DND-41 (cell line): Measurements from ENCODE around the gene COPG2.
"Not testable (repeated sequence)": the region's sequence is repeated elsewhere in the genome, so short reads cannot be mapped to it uniquely, and the experiment has no call there.

ENCODE experiments used
- ATAC-seq: fragments of 200-7000 bp; cut with Tn5 transposase; 3 replicates; pipeline ENCODE4 v1.9.1; 2021; ENCODE audit warnings: low read depth; ENCODE audit not compliant: insufficient read depth
- DNase-seq: peaks from one replicate; pipeline ENCODE4 v3.0.0-alpha.2; 2020
- H2AFZ ChIP-seq: 2 replicates; pipeline ENCODE4 v1.6.0; 2012; ENCODE audit warnings: low read depth, low read length
- H3K27ac ChIP-seq: 2 replicates; pipeline ENCODE4 v1.5.1; 2012; ENCODE audit warnings: low read length, inconsistent platforms
- H3K27me3 ChIP-seq: fragments of 200-600 bp; sonication (generic); 2 replicates; pipeline ENCODE4 v1.6.0; 2012; ENCODE audit warnings: low read length, mild to moderate bottlenecking, inconsistent platforms; ENCODE audit not compliant: insufficient read depth, poor library complexity
- H3K36me3 ChIP-seq: 2 replicates; pipeline ENCODE4 v1.5.1; 2012; ENCODE audit warnings: low read length, inconsistent platforms; ENCODE audit not compliant: insufficient read depth
- H3K4me1 ChIP-seq: 2 replicates; pipeline ENCODE4 v1.5.1; 2012; ENCODE audit warnings: mild to moderate bottlenecking, low read length; ENCODE audit not compliant: insufficient read depth
- H3K4me2 ChIP-seq: 2 replicates; pipeline ENCODE4 v1.6.0; 2012; ENCODE audit warnings: mild to moderate bottlenecking, moderate library complexity, low read length, inconsistent platforms; ENCODE audit not compliant: insufficient read depth
- H3K4me3 ChIP-seq, 2 experiments: fragments of 200-600 bp in 1 of 2; shearing (Covaris generic) in 1 of 2; 2 replicates each; pipeline ENCODE4 v1.5.1; 2012 to 2016; ENCODE audit warnings: inconsistent platforms in 2 of 2, low read length in 2 of 2, mild to moderate bottlenecking in 2 of 2, low read depth in 1 of 2, moderate library complexity in 1 of 2
- H3K79me2 ChIP-seq: 2 replicates; pipeline ENCODE4 v1.6.0; 2012; ENCODE audit warnings: low read length, inconsistent platforms; ENCODE audit not compliant: insufficient read depth
- H3K9ac ChIP-seq: 2 replicates; pipeline ENCODE4 v1.6.0; 2012; ENCODE audit warnings: low read depth, mild to moderate bottlenecking, inconsistent platforms, low read length, moderate library complexity
- H3K9me3 ChIP-seq: 2 replicates; pipeline ENCODE4 v1.5.1; 2012; ENCODE audit warnings: low read length, moderate library complexity, mild to moderate bottlenecking, inconsistent platforms; ENCODE audit not compliant: insufficient read depth, severe bottlenecking
- H4K20me1 ChIP-seq: 2 replicates; pipeline ENCODE4 v1.6.0; 2012; ENCODE audit warnings: low read length; ENCODE audit not compliant: insufficient read depth
- EZH2 ChIP-seq: IDR thresholded peaks from 3 replicates; pipeline ENCODE4 v1.6.1; 2012; ENCODE audit warnings: borderline replicate concordance, low read depth, mild to moderate bottlenecking, moderate library complexity, low read length, inconsistent platforms; ENCODE audit not compliant: severe bottlenecking
- TF ChIP-seq, protein P1 (sequence below): IDR thresholded peaks from 2 replicates; pipeline ENCODE4 v1.5.1; 2012; ENCODE audit warnings: borderline replicate concordance, low read length, moderate library complexity, mild to moderate bottlenecking; ENCODE audit not compliant: poor library complexity, severe bottlenecking; ENCODE audit errors: extremely low read depth

Gene COPG2

DNA sequence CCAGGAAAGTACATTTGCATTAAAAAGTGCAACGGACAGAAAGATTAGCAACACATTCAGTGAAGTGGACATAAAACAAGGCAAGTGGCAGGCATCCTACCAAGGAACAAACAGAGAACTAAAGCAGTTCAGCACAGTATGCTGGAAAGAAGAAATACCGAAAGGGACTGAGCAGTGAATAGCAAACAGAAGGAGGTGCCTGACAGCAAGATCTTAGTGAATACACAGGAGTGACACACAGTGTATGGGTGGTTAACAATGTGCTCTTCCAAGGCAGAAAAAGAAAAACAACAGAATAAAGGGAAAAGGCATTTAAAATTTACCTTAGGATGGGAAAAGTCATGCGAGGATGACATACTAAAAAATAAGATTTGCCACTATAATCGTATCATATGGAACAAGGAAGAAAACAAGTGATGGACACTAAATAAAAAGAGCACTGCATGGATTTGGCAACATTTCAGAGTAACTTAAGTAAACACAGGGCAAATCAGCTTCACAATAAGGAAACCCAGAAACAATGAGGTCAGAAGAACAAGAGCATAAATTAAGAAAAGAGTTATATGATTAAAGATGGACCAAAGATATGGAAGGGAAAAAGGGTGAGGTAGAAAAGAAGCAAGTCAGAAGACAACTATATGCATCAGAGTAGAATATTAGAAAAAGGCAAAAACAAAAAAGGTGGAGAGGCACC, 147.1 kb downstream of the COPG2 start:
- Histone ChIP-seq H3K27me3 (no peaks in the 10 kb centered on the region), H3K4me2 (no peak overlapping the region), H3K9me3 (no peaks in the 10 kb centered on the region), H3K79me2 (no peaks in the 10 kb centered on the region), H2AFZ (no peak overlapping the region), H3K9ac (no peak overlapping the region), H3K4me1 (no peaks in the 10 kb centered on the region), H3K36me3 (no peaks in the 10 kb centered on the region), H4K20me1 (no peaks in the 10 kb centered on the region), H3K4me3 (no peak overlapping the region), H3K27ac (no peak overlapping the region)
- ATAC-seq (no peak), DNase-seq (no peak)
- TF ChIP-seq EZH2: no peak
- TF ChIP-seq, protein P1, sequence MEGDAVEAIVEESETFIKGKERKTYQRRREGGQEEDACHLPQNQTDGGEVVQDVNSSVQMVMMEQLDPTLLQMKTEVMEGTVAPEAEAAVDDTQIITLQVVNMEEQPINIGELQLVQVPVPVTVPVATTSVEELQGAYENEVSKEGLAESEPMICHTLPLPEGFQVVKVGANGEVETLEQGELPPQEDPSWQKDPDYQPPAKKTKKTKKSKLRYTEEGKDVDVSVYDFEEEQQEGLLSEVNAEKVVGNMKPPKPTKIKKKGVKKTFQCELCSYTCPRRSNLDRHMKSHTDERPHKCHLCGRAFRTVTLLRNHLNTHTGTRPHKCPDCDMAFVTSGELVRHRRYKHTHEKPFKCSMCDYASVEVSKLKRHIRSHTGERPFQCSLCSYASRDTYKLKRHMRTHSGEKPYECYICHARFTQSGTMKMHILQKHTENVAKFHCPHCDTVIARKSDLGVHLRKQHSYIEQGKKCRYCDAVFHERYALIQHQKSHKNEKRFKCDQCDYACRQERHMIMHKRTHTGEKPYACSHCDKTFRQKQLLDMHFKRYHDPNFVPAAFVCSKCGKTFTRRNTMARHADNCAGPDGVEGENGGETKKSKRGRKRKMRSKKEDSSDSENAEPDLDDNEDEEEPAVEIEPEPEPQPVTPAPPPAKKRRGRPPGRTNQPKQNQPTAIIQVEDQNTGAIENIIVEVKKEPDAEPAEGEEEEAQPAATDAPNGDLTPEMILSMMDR: no peak

DNA sequence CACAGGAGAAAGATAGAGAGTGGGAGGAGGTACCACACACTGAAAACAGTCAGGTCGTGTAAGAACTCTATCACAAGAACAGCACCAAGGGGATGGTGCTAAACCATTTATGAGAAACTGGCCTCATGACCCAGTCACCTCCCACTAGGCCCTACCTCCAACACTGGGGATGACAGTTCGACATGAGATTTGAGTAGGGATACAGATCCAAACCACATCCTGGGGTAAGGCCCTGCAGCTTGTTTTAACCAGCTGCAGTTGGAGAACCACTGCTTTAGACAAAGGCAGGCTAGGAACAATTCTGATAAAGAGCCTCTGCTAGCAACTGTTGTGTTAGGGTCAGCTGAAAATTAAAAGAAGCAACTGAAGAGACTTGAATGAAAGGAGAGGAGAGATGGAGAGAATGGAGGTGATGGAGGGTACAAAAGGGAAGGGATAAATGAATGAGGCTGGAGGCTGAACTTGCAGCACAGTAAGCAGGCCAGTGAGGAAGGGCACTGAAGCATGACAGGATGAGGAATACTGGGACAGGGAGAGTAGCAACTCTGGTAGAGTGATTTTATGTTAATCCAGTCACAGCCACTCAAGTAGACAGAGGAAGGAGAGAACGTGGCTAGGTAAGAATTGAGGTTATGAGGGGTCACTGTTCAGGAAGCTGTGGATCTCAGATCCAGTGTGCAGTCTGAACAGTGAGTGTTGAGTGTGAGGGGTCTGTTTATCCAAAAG, 153.1 kb downstream of the COPG2 start:
- no peak for DNase-seq
- no peaks in the 10 kb centered on the region for H3K36me3 ChIP-seq
- H4K20me1 ChIP-seq: no peaks in the 10 kb centered on the region
- no peak overlapping the region for H3K4me2 ChIP-seq
- no peaks in the 10 kb centered on the region for H3K9me3 ChIP-seq
- H3K4me1 ChIP-seq: no peaks in the 10 kb centered on the region
- H3K27ac ChIP-seq: no peak overlapping the region
- H3K79me2 ChIP-seq: no peaks in the 10 kb centered on the region
- TF ChIP-seq, protein P1: no peak
- TF ChIP-seq EZH2: no peak
- no peak overlapping the region for H3K9ac ChIP-seq
- H3K4me3 ChIP-seq: no peak overlapping the region
- H3K27me3 ChIP-seq: no peaks in the 10 kb centered on the region
- ATAC-seq: peak; percentile 59; the same call in 2 of the 3 replicates
- no peak overlapping the region for H2AFZ ChIP-seq

DNA sequence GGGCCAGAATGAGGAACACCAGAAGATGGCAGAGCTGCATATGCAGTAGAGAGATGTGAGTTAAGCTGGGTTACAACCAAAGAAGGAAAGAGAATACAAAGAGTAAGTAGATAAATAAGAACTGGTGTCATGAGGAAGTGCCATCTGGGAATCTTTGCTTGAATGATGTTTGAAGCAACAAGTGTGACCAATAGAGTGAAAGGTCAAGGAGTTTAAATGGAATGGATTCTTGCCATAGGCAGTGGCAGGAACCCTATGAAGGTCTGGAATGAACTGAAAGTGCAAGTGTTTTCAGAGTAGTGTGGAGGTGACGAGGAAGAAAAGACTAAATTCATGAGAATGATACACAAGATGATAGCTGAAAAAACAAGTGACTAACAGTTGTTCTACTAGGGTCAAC, 155.1 kb downstream of the COPG2 start:
- Histone ChIP-seq H3K79me2 (no peaks in the 10 kb centered on the region), H2AFZ (no peak overlapping the region), H4K20me1 (no peaks in the 10 kb centered on the region), H3K36me3 (0 out of 2 replicates have a peak, but pooled peaks cover under 1% of the 10 kb centered on the region), H3K4me3 (no peak overlapping the region), H3K4me1 (no peaks in the 10 kb centered on the region), H3K4me2 (no peak overlapping the region), H3K27ac (no peak overlapping the region), H3K9ac (no peak overlapping the region), H3K27me3 (no peaks in the 10 kb centered on the region), H3K9me3 (no peaks in the 10 kb centered on the region)
- ATAC-seq (no peak), DNase-seq (no peak)
- TF ChIP-seq, protein P1: no peak
- TF ChIP-seq EZH2: no peak

DNA sequence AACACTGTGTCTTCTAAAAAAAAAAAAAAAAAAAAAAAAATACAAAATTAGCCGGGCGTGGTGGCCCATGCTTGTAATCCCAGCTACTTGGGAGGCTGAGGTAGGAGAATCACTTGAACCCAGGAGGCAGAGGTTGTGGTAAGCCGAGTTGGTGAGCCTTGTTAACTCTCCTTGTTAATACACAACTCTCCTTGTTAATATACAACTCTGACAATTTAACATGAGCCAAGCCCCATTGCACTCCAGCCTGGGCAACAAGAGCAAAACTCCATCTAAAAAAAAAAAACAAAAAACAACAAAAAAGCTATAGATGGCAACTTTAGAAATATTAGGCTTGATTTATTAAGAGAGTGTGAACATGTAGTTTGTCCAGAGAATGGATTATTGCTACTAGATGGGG, 156.5 kb downstream of the COPG2 start:
- not testable (repeated sequence) for H4K20me1 ChIP-seq, H3K4me2 ChIP-seq, ATAC-seq, H3K27me3 ChIP-seq, DNase-seq, H3K4me1 ChIP-seq, H3K79me2 ChIP-seq, H3K9ac ChIP-seq, H3K27ac ChIP-seq, H3K4me3 ChIP-seq, H2AFZ ChIP-seq, H3K9me3 ChIP-seq
- H3K36me3 ChIP-seq: peaks cover 11% of the 10 kb centered on the region; the same call in 1 of the 2 replicates
